GM19328 (cell line): ENCODE data around the gene PRDM8.
"Not testable (repeated sequence)": the region's sequence is repeated elsewhere in the genome, so short reads cannot be mapped to it uniquely, and the experiment has no call there.

Experiments
- ATAC-seq: cut with Tn5 transposase; IDR thresholded peaks from one replicate; pipeline ENCODE4 v1.9.1; 2021; ENCODE audit warnings: mild to moderate bottlenecking, moderate library complexity; ENCODE audit not compliant: unreplicated experiment

Gene PRDM8

GRCh38 chr4:80196922-80197573, at the start of gene PRDM8:
Gene PRDM8, plus strand, starts transcription at chr4:80197503. Its CDS starts 2,578 bp downstream, at chr4:80200081.
- no peak for ATAC-seq

DNA sequence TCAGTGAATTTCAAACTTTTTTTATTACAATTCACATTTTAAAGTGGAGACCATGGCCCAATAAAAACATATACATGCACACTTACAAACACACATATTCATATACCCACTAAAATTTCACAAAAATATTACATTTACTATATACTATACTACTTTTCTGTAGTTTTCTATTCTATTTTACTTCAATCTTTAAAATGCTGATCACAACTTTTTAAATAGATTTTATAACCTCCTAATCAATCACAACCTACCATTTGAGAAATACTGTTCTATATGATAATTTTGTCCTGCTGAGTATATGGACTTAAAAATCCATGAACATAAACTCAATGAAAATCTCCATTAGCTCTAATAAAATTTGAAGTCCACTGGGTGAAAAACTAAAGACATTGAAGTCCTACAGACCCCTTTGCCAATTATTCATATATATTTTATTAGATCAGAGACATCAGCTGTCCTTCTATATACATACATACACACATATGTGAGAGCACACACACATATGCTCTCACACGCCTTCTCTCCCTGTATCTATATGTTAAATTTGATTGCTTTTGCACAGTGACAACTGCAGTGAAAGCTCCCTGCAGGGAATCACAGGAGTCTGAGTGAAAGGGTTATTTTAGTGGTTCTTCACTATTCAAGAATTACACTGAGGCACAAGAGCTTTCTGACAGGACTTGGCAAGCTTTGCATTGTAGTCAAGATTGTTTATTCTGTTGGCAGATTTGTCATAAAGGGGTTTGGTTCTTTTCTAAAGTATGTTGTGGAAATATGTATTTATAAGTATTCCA, 46.7 kb upstream of the PRDM8 start:
- no peak for ATAC-seq

- ATAC-seq, result no peak
Observed at GRCh38 chr4:80151981-80152380, 45.3 kb upstream of the PRDM8 start.

- no peak for ATAC-seq
Observed at GRCh38 chr4:80153874-80154544, 43.3 kb upstream of the PRDM8 start.

- no peak for ATAC-seq
Observed at GRCh38 chr4:80154545-80154933, 42.8 kb upstream of the PRDM8 start.

GRCh38 chr4:80155316-80155982, 41.9 kb upstream of the PRDM8 start:
- ATAC-seq, result no peak

DNA sequence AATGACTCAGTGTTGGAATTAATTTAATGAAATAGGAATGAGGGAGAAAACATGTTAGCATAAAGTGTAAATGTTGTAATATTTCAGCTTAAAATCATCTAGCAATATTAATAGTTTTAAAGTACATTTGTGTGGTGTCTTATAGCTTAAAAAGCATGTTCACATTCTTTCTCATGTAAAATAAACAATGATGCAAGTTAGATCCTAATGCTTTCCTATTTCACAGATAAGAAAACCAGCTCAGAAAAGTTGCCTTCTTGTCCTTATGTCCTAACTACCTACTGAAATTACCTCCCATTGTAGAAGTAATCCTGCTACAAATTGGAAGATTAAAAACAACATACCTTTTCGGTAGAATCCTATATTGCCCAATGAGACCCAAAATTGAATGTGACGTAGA, 40.9 kb upstream of the PRDM8 start:
- ATAC-seq, result no peak

GRCh38 chr4:80161413-80162058, 35.8 kb upstream of the PRDM8 start:
- no peak for ATAC-seq

GRCh38 chr4:80162418-80162817, 34.9 kb upstream of the PRDM8 start:
- ATAC-seq, result no peak

GRCh38 chr4:80165855-80166254, 31.4 kb upstream of the PRDM8 start:
- no peak for ATAC-seq

DNA sequence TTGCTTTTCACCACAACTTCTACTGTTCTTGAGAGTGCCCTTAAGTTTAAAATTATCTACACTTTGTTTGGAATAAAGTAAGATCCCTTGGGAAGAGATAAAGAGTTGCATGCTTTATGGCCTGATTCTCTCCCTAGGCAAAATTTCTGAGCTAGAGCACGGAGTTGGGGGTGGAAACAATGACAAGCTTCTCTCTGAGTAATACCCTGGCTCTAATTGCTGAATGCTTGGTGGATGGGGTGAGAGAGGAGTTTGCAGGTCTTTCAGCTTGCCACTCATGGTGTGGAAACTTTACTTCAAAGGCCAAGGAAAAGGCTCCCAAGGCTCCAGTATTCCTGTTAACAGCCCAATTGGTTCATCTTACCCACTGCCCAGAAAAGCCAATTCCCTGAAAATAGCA, 26.1 kb upstream of the PRDM8 start:
- ATAC-seq, result no peak

DNA sequence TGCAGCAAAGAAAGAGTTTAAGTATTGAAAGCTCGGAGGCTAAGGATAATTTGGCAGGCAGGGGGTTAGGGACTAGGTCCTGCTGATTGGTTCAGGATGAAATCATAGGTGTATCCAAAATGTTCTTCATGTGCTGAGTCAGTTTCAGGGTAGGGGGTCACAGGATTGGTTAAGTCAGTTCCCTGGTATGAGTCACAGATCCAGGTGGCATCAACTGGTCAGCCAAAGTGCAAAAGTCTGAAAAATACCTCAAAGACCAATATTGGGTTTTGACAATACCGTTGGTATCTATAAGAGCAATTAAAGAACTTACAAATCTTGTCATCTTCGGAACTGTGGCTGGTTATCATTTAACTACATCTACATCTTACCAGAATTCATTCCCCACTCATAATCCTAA, 25.6 kb upstream of the PRDM8 start:
- no peak for ATAC-seq

DNA sequence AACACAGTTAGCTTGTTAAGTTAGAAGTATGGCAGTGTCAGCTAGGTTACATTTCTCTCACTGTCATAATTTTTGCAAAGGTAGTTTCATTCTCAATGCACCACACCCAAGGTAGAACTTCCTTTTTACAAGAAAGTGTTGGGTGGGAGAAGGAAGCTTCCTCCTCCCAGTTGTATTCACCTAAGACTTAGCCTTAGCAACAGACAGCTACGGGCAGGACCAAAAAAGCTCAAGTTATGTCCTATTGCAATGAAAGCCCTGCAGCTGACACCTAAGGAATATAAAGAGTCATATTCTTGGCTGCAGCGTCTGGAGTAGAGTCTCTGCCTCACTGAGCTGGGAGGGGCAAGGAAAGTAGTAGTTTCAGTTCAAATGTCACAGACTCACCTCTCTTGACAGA, 25.1 kb upstream of the PRDM8 start:
- peak; percentile 63 for ATAC-seq

GRCh38 chr4:80173401-80173800, 23.9 kb upstream of the PRDM8 start:
- ATAC-seq, result peak; percentile 73

GRCh38 chr4:80173841-80174240, 23.5 kb upstream of the PRDM8 start:
- ATAC-seq, result no peak

DNA sequence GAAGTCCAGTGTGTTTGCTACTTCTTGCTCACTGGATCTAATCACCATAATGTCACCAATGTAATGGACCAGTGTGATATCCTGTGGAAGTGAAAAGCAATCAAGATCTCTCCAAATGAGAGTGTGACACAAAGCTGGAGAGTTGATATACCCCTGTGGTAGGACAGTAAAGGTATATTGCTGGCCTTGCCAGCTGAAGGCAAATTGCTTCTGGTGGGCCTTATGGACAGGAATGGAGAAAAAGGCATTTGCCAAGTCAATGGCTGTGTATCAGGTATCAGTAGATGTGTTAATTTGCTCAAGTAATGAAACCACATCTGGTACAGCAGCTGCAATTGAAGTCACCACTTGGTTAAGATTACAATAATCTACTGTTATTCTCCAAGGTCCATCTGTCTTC, 19.5 kb upstream of the PRDM8 start:
- ATAC-seq, result not testable (repeated sequence)

GRCh38 chr4:80178964-80179363, 18.3 kb upstream of the PRDM8 start:
- ATAC-seq, result no peak

GRCh38 chr4:80179637-80180161, 17.6 kb upstream of the PRDM8 start:
- ATAC-seq, result no peak

DNA sequence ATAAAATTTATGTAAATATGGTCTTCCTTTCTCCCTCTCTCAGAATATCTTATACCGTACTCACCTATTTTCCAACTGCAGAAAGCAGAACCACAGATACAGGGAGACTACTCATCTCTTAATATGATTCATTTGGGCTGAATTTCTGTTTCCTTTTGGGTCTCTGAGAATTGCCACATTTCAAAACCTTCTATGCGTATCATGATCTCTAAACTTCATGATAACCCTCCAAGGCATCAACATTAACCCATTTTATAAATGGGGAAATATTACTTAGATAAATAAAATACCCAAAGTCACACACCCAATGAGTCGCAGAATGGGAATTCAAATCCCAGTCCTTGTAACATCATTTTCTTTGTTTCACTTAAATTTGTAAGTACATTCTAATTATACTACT, 16.6 kb upstream of the PRDM8 start:
- no peak for ATAC-seq

- no peak for ATAC-seq
Observed at GRCh38 chr4:80182237-80182866, 15.0 kb upstream of the PRDM8 start.
